ENCODE data around the gene AIFM2. TPM values are rescaled to one million over a fixed set of nuclear protein-coding genes. Genes with fewer than 3 reads are reported as not detected.

The AIFM2 gene
- total and polyA plus RNA-seq, 9 of the 15 experiments (the other 6 are each of a cell fraction or from before 2014, with no cell fraction given) = 2.7 to 14.1 (median 9.2) TPM

DNA sequence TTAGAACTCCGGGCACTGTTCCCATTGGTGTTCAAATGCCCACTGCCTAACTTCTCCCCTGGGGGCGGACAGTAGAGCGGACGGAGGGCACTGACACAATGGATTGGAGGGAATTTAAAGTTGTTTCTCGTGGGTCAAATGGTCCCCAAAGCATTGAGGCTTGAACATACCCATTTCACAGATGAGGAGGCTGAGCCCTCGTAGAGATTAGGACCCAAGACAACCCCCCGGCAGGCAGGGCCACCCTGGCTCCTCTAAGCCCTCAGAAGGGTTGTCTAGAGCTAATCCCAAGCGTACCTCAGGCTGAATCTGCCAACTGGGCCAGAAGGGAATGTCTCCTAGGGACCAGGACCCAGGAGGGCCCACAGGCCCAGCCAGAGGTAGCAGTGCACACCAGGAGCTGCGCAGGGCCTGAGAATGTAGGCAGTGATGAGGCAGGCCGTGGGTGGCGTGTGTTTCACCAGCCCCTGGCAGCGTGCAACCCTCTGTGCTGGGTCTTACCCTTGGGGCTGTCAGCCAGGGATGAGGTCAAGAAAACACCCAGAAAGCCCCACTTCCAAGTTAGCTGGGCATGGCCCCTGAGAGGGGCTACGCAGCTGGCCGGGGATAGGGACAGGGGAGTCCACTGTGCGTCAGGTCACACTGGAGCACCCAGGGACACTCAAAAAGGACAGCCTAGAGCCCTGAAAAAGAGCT, 5.8 kb downstream of the AIFM2 start (continued):
- TF ChIP-seq POLR2A (conservative IDR thresholded peaks at IDR 0.05) (no peak), BRD4 (IDR thresholded peaks at IDR 0.05) (no peak), ZNF277 (CRISPR knock-in tag; IDR thresholded peaks at IDR 0.05; ENCODE audit: borderline replicate concordance) (no peak), ZKSCAN1 (IDR thresholded peaks at IDR 0.05; ENCODE audit: low read depth, low read length) (no peak), SNIP1 (IDR thresholded peaks at IDR 0.05; ENCODE audit: low read depth) (no peak), PKNOX1 (IDR thresholded peaks at IDR 0.05) (no peak), CBX1 (IDR thresholded peaks at IDR 0.05; ENCODE audit: low read depth) (0 out of 2 replicates have a peak, but pooled peaks have one; percentile 33), RBM25 (IDR thresholded peaks at IDR 0.05; ENCODE audit: low read depth, low read length, severe bottlenecking) (peak; percentile 87), CREBBP (IDR thresholded peaks at IDR 0.05; ENCODE audit: low read depth, low read length) (no peak), STAG1 (CRISPR knock-in tag; IDR thresholded peaks at IDR 0.05; ENCODE audit: borderline replicate concordance) (no peak), ZNF12 (CRISPR knock-in tag; IDR thresholded peaks at IDR 0.05) (no peak), KAT8 (IDR thresholded peaks at IDR 0.05; ENCODE audit: low read depth) (no peak), POU5F1 (IDR thresholded peaks at IDR 0.05; ENCODE audit: borderline replicate concordance, low read depth, low read length, partially characterized antibody) (no peak), PCBP2 (IDR thresholded peaks at IDR 0.05; ENCODE audit: low read depth, low read length, poor library complexity, severe bottlenecking) (no peak), HNRNPK (IDR thresholded peaks at IDR 0.05; ENCODE audit: low read depth, low read length, poor library complexity, severe bottlenecking) (no peak), SMAD1 (IDR thresholded peaks at IDR 0.05; ENCODE audit: low read depth, low read length, partially characterized antibody) (no peak), TAF7 (tag; IDR thresholded peaks at IDR 0.05) (no peak), ILF3 (IDR thresholded peaks at IDR 0.05; ENCODE audit: borderline replicate concordance) (no peak), NRF1 (conservative IDR thresholded peaks at IDR 0.05 in 1 of 2, IDR thresholded peaks at IDR 0.05 in 1 of 2) (no peak), SETDB1 (IDR thresholded peaks at IDR 0.05; ENCODE audit: low read length) (no peak)
- TF ChIP-seq, protein P1, sequence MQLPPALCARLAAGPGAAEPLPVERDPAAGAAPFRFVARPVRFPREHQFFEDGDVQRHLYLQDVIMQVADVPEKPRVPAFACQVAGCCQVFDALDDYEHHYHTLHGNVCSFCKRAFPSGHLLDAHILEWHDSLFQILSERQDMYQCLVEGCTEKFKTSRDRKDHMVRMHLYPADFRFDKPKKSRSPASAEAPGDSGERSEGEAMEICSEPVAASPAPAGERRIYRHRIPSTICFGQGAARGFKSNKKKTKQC (CRISPR knock-in tag; IDR thresholded peaks at IDR 0.05) = no peak
- TF ChIP-seq, protein P2, sequence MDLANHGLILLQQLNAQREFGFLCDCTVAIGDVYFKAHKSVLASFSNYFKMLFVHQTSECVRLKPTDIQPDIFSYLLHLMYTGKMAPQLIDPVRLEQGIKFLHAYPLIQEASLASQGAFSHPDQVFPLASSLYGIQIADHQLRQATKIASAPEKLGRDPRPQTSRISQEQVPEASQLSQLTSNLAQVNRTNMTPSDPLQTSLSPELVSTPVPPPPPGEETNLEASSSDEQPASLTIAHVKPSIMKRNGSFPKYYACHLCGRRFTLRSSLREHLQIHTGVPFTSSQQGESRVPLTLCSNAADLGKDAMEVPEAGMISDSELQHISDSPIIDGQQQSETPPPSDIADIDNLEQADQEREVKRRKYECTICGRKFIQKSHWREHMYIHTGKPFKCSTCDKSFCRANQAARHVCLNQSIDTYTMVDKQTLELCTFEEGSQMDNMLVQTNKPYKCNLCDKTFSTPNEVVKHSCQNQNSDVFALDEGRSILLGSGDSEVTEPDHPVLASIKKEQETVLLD (IDR thresholded peaks at IDR 0.05) = no peak
- TF ChIP-seq, protein P3, sequence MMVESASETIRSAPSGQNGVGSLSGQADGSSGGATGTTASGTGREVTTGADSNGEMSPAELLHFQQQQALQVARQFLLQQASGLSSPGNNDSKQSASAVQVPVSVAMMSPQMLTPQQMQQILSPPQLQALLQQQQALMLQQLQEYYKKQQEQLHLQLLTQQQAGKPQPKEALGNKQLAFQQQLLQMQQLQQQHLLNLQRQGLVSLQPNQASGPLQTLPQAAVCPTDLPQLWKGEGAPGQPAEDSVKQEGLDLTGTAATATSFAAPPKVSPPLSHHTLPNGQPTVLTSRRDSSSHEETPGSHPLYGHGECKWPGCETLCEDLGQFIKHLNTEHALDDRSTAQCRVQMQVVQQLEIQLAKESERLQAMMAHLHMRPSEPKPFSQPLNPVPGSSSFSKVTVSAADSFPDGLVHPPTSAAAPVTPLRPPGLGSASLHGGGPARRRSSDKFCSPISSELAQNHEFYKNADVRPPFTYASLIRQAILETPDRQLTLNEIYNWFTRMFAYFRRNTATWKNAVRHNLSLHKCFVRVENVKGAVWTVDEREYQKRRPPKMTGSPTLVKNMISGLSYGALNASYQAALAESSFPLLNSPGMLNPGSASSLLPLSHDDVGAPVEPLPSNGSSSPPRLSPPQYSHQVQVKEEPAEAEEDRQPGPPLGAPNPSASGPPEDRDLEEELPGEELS (CRISPR knock-in tag; IDR thresholded peaks at IDR 0.05; ENCODE audit: borderline replicate concordance) = no peak
